ENCODE data around the gene TADA2B.
"Not testable (repeated sequence)": the region's sequence is repeated elsewhere in the genome, so short reads cannot be mapped to it uniquely, and the experiment has no call there.

DNA sequence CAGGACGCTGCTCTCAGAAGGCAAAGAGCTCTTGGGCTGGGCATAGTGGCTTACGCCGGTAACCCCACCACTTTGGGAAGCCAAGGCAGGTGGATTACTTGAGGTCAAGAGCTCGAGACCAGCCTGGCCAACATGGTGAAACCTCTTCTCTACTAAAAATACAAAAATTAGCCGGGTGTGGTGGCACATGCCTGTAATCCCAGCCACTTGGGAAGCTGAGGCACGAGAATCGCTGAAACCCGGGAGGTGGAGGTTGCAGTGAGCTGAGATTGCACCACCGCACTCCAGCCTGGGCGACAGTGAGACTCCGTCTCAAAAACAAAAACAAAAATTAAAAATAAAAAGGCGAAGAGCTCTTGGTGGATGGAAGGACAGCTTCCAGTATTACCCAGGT lies 59.3 kb downstream of the TADA2B start:
- TF ChIP-seq, protein P1, sequence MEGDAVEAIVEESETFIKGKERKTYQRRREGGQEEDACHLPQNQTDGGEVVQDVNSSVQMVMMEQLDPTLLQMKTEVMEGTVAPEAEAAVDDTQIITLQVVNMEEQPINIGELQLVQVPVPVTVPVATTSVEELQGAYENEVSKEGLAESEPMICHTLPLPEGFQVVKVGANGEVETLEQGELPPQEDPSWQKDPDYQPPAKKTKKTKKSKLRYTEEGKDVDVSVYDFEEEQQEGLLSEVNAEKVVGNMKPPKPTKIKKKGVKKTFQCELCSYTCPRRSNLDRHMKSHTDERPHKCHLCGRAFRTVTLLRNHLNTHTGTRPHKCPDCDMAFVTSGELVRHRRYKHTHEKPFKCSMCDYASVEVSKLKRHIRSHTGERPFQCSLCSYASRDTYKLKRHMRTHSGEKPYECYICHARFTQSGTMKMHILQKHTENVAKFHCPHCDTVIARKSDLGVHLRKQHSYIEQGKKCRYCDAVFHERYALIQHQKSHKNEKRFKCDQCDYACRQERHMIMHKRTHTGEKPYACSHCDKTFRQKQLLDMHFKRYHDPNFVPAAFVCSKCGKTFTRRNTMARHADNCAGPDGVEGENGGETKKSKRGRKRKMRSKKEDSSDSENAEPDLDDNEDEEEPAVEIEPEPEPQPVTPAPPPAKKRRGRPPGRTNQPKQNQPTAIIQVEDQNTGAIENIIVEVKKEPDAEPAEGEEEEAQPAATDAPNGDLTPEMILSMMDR (IDR thresholded peaks at IDR 0.05; ENCODE audit: low read depth, low read length) = not testable (repeated sequence)
- not testable (repeated sequence) for TF ChIP-seq EZH2phosphoT487 (IDR thresholded peaks at IDR 0.05; ENCODE audit: low read depth)
